Activated CD4-positive, alpha-beta T cell treated with anti-CD3 and anti-CD28 coated beads for 24 hours (primary cell): Measurements from ENCODE around the gene ACACA.

Source experiments
- DNase-seq, 2 donors: peaks; one replicate each; pipeline ENCODE4 v3.0.0-alpha.2; 2020; ENCODE audit warnings: low read depth in 2 of 2

ACACA gene

DNA sequence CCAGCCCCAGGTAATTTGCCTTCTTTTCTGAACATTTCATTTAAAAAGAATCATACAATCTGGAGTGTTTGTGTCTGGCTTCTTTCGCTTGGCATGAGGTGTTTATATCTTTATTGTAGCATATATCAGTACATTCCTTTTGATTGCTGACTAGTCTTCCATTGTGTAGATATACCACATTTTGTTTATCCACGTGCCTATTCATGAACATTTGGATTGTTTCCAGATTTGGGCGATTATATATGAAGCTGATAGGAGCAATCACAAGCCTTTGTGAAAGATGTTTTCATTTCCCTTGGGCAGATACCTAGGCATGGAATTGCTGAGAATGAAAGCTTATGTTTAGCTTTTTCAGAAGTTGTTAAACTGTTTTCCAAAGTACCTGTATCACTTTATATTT lies 337.5 kb downstream of the ACACA start:
- DNase-seq: no peak

DNA sequence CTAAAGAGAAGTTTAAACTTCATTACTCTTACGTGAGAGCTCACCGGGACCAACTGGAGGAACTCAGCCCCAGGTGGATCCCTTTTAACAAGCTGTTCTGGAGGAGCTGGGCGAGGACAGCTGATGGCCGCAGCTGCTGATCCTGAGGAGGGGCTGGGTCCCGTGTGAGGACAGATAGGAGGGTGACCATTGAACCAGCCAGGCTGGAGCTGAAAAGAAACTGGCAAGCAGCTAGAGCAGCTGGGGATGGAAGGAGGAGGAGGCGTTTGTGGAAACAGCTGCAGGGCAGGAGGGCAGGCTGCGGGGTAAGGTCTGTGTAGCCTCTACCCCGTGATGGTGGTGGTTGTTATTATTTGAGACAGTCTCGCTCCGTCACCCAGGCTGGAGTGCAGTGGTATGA lies 338.4 kb downstream of the ACACA start:
- no peak for DNase-seq

DNA sequence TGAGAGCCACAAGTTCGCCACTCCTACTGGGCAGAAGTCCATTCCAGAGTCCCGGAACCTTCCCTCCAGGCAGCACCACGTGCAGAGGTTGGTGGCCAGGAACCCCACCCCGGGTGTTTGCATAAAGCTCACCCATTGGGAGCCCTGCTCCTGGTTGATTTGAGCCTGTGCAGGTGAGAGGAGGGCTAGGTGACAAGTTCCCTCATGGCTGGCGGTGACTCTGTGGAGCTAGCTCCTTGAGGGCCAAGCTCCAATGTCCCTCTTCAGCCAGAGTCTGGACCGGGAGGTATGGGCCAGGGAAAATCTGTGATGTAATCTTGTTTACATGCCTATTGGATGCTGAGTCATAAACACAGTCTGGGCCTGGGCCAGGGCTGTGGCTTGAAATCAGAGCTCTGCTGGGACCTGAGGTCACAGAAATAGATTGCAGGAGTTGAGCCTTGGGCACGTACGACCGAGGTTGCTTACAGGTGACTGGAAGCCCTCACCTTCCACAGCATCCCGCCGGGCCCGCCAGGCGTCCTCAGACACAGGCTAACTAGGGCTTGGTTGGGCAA lies 339.0 kb downstream of the ACACA start:
- DNase-seq: no peak

DNA sequence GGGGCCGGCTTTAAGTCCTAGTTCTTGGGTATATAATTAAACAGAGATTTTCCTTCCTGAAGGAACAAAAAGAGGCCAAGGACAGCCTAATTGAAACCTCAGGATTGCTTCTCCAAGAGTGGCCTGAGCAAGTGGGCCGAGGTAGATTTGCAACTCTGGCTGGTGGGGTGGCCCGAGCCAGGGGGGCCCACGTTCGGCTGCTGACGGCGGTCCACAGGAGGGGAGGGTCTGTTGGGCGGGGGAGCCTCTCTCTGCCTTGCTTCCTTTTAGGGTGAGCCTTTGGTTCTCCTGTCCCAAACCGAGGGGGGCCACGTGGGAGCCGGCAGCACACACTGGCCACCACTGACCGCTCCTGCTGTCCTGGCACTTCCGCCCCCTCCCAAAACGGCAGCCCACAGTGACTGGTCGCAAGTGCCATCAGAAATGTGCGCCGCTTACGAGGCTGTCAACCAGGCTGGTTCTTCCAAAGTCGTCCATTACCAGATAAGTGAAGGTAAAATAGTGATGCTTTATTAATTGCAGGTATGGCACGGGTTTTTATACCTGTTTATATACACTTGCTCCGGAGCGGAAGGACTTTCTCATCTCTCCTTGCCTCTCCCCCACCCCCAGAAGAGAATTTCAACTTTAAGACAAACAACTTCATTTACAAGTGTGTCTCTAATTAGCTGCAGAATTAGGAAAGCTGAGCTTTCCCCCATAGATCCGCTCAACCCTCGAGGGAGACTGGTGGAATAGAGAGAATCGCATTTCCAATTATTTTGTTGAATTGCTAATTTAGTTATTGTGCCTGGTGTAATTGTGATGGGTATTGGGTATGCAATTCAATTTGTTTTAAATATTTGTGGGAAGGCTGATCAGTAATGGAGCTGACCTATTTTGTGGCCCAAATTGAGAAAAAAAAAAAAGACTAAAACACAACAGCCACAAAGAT lies 340.0 kb downstream of the ACACA start:
- no peak for DNase-seq

DNA sequence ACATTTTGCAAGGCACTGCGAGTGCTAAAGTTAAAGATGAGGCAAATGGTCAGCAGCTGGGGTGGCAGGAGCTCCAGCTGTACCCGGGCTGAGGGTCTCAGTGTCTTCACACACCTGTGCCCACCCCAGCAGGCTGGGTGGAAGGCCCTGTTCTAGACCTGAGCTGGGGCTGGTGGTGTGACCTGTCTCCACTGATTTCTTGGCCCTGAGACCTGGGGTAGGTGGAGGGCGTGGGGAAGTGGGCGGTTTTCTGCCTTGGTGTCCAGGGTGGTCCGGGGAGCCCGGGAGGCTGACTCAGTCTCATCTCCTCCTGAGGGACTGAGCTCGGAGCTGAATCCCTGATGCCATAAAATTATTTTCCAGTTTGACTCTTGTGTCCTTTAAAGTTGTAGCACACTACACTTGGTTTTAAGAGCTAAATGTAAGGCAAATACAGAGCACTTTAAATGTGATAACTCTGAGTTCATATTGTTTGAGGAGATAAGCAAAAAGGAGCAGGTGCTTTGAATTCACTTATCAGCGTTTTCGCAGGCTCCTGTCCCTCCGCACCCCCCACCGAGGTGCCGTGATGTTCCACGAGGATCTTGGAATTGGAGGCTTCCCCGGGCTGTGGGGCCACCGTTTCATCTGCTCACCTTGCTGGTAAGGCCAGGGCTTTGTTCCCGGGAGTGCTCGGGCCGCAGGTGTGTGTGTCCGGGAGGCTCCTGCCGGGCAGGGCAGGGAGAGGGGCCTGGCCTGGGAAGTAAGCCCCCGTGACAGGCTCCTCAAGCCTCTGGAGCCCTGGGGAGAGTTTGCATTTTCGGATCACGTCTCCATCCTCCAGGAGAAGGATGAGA lies 340.9 kb downstream of the ACACA start:
- no peak for DNase-seq

DNA sequence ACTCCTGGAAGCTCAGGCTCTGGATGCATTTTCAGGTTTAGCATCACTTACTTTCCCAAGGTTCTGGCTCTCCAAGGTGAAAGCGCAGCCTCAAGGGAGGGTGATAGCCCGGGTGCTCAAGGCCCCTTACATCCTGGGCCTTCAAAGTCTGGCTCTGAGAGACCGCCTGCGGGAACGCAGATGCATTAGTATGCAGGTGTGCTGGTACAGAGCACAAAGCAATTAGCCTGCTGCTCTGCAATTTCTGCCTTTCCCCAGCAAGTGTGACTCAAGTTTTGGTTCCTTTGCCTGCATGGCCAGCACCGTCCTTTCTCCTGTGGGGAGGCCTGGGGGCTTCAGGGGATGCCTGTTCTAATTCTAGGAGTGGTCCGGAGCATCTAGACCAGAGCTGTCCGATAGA lies 341.7 kb downstream of the ACACA start:
- no peak for DNase-seq

- DNase-seq: no peak
Measured at GRCh38 chr17:37064206-37064605, 342.4 kb downstream of the ACACA start.

DNA sequence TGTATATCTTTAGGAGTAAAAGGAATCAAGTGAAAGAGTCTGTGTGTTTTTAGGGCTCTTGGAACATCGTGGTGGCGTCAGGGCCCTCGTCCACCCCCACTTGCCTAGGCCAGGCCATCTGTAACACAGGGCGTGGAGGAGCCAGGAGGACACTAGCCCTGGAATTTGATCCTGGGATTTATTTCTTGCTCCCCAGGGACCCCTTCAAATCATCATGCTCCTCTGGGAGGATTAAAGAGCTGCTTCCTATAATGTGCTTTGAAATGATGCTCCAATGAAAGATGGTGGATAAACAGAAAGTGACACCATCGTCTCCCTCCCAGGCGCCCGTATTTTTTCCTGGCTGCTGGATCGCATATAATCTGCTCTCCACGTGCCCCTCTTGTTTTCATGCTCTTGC lies 344.6 kb downstream of the ACACA start:
- DNase-seq: no peak

DNA sequence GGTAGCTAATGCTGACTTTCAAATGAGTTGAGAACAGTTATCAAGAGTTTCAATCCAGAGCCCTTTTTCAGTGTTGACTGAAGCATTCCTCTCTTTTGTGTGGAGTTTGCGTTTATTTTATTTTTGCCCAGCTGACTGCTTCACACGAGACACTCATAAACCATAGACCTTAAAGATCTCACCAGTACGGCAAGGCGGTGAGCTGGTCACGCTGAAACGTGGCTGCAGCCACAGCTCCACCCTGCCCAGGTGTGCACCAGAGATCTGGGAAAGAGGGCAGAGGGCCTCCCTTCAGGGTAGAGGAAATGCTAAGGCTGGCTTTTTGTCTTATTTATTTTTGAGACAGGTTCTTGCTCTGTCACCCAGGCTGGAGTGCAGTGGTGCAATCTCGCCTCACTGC lies 345.7 kb downstream of the ACACA start:
- DNase-seq: no peak

- DNase-seq: no peak
Measured at GRCh38 chr17:37060094-37060493, 346.5 kb downstream of the ACACA start.

- no peak for DNase-seq
Measured at GRCh38 chr17:37059493-37059892, 347.1 kb downstream of the ACACA start.

GRCh38 chr17:37056622-37057021 lies 350.0 kb downstream of the ACACA start:
- no peak for DNase-seq

- no peak for DNase-seq
Measured at GRCh38 chr17:37054894-37055293, 351.7 kb downstream of the ACACA start.

DNA sequence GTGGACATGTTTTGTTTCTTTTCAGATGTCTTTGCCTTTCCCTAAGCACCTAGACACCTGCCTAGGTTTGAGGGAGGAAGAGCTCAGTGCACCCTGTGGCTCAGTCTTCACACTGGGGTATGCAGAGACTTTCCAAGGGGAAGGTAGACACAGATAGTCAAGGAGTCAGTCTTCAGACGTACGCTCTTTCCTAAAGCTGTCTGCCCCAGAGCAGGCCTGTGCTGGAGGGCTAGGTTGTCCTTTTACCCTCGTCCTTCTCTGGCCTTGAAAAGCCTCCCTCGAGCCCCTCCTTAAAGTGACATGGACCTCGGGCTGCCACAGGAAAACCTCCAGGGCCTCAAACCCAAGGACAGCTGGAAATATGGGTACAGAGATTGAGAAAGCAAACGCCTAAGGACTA lies 354.2 kb downstream of the ACACA start:
- DNase-seq: no peak

- no peak for DNase-seq
Measured at GRCh38 chr17:37051833-37052232, 354.8 kb downstream of the ACACA start.

- DNase-seq: no peak
Measured at GRCh38 chr17:37051381-37051780, 355.3 kb downstream of the ACACA start.

DNA sequence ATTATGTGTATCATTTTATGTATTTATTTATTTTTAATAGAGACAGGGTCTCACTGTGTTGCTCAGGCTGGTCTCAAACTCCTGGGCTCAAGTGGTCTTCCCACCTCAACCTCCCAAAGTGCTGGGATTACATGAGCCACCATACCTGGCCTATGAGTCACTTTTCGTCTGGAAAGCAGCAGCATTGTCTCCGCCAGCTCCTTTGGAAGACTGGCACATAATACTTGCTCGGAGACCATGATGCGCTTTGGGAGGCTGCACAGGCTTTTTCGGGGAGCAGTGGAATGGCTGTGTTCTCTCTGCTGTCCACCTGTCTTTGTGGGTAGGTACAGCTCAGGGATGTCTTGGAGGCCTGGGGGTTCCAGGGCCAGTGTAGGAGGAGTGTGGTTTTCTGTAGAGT lies 355.7 kb downstream of the ACACA start:
- no peak for DNase-seq

GRCh38 chr17:37048811-37049210 lies 357.8 kb downstream of the ACACA start:
- no peak for DNase-seq

- peak; percentile 64 to 68 for DNase-seq
Measured at GRCh38 chr17:37047631-37048104, 359.0 kb downstream of the ACACA start.

DNA sequence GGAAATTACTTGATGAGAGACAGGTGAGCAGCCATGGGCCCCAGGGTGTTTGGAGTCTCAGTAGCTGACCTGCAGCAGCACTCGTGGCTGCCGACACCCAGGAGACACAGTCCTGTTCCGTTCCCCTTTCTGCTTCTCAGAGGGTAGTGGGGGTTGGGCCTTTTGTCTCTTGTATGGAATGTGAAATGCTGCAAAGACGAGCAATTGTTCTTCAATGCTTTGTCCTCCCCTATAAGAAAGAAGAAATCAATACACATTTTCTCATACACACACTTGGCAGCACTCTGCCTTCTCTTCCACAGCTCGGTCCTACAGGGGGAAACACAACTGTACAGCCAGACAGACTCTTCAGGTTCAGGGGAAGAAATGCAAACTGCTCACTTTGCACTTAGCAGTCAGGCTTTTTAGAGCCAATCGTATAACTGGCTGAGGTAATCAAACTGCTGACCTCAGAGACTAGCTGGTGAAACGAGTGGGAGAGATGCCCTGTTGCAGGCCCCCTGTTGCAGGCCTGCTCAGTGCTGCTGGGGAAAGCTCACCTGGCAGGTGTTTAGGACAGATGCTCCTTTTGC lies 361.2 kb downstream of the ACACA start:
- no peak for DNase-seq

DNA sequence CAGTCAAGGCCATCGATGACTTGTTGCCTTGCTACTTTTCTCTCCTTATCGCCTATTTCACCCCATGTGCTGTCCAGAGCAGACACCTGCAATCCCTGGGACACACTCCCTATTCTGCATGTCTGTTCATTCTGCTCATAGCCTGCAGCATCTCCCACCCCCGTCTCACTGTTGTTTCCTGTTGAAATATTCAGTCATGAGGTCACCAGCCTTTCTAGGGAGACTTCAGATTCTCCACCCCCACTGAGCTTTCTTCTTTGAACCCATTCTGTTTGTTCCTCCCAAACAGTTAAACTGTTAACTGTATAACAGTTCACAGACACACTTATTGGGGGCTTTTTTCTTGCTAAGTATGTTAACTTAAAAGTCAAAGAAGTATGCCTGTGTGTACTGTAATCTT lies 363.4 kb downstream of the ACACA start:
- DNase-seq: no peak

GRCh38 chr17:37041932-37042331 lies 364.7 kb downstream of the ACACA start:
- DNase-seq: no peak
